Keratinocyte (primary cell): ENCODE data around the gene DNAJC11. TPM values are rescaled to one million over a fixed set of nuclear protein-coding genes. Genes with fewer than 3 reads are reported as not detected.
A peak's percentile ranks its signal among the peaks of the same experiment; 100 is the strongest.

Experiments
- DNase-seq: peaks from one replicate; pipeline ENCODE4 v3.0.0-alpha.2; 2011; ENCODE audit warnings: low read depth, missing footprints, low spot score
- FAIRE-seq: peaks from 2 replicates; lab custom pipeline; 2011; peaks lifted over from hg19 to GRCh38; lab: Jason Lieb, UNC
- H2AFZ ChIP-seq: 2 replicates; pipeline ENCODE4 v1.6.0; 2012; ENCODE audit warnings: low read length, control low read depth, inconsistent platforms; ENCODE audit not compliant: control insufficient read depth
- H3K27ac ChIP-seq: 2 replicates; pipeline ENCODE4 v1.5.1; 2011; ENCODE audit warnings: low read length; ENCODE audit not compliant: control insufficient read depth, insufficient read depth
- H3K27me3 ChIP-seq: 3 replicates; pipeline ENCODE4 v1.6.0; 2011; ENCODE audit warnings: low read length; ENCODE audit not compliant: control insufficient read depth, insufficient read depth; ENCODE audit errors: extremely low read depth
- H3K36me3 ChIP-seq, 2 experiments: 2 replicates in 1 of 2; 3 replicates in 1 of 2; pipeline ENCODE4 v1.5.1; 2011; ENCODE audit warnings: low read length in 2 of 2, mild to moderate bottlenecking in 1 of 2; ENCODE audit not compliant: control insufficient read depth in 2 of 2, insufficient read depth in 2 of 2; ENCODE audit errors: extremely low read depth in 1 of 2
- H3K4me1 ChIP-seq: 3 replicates; pipeline ENCODE4 v1.5.1; 2011; ENCODE audit warnings: low read length; ENCODE audit not compliant: control insufficient read depth, insufficient read depth; ENCODE audit errors: extremely low read depth
- H3K4me2 ChIP-seq: 3 replicates; pipeline ENCODE4 v1.6.0; 2011; ENCODE audit warnings: low read depth, low read length; ENCODE audit not compliant: control insufficient read depth, insufficient read depth; ENCODE audit errors: extremely low read depth
- H3K4me3 ChIP-seq, 3 experiments: fragments of 200-600 bp in 1 of 3; sonication (generic) in 1 of 3; 2 replicates in 2 of 3; 3 replicates in 1 of 3; pipeline ENCODE4 v1.5.1; 2011 to 2016; ENCODE audit warnings: low read length in 3 of 3, mild to moderate bottlenecking in 3 of 3, control low read depth in 2 of 3, inconsistent platforms in 1 of 3, low read depth in 1 of 3, mixed read lengths in 1 of 3, mixed run types in 1 of 3, moderate library complexity in 1 of 3; ENCODE audit not compliant: control insufficient read depth in 2 of 3, insufficient read depth in 2 of 3; ENCODE audit errors: extremely low read depth in 1 of 3
- H3K79me2 ChIP-seq: 2 replicates; pipeline ENCODE4 v1.6.0; 2012; ENCODE audit warnings: low read length; ENCODE audit not compliant: control insufficient read depth, insufficient read depth
- H3K9ac ChIP-seq: 3 replicates; pipeline ENCODE4 v1.6.0; 2011; ENCODE audit warnings: low read length; ENCODE audit not compliant: control insufficient read depth, insufficient read depth; ENCODE audit errors: extremely low read depth
- H3K9me1 ChIP-seq: 3 replicates; pipeline ENCODE4 v1.6.0; 2011; ENCODE audit warnings: low read length; ENCODE audit not compliant: control insufficient read depth, insufficient read depth; ENCODE audit errors: extremely low read depth
- H3K9me3 ChIP-seq: 2 replicates; pipeline ENCODE4 v1.5.1; 2012; ENCODE audit warnings: low read depth, low read length; ENCODE audit not compliant: control insufficient read depth
- H4K20me1 ChIP-seq: 3 replicates; pipeline ENCODE4 v1.6.0; 2011; ENCODE audit warnings: low read length; ENCODE audit not compliant: control insufficient read depth, insufficient read depth; ENCODE audit errors: extremely low read depth
- EZH2 ChIP-seq: IDR thresholded peaks from one replicate; pipeline ENCODE4 v1.6.1; 2012; ENCODE audit warnings: inconsistent platforms, mild to moderate bottlenecking, low read length, moderate library complexity
- dilution Hi-C: fragments of 300-500 bp; cut with MboI; formaldehyde crosslinking; loops from one replicate; pipeline ENCODE4 v1.7.0; 2020; ENCODE audit warnings: low sequenced_read_pairs; ENCODE audit not compliant: extremely low pct_ligation_motif_present
- polyA plus RNA-seq, 5 experiments: library from polyadenylated mRNA; depleted of rRNA in 3 of 5; stranded (reverse) in 3 of 5; stranded (forward) in 1 of 5; unstranded in 1 of 5; fragments of >200 nt; gene quantifications; 1 replicate in 1 of 5; 2 replicates in 3 of 5; 3 replicates in 1 of 5; pipeline versions ENCODE4 v1.2.1 to v1.2.3, GENCODE V29; 2011 to 2012; ENCODE audit warnings: missing spikeins in 2 of 5, low read depth in 1 of 5, low replicate concordance in 1 of 5
- TF ChIP-seq, protein P1 (sequence below), 3 experiments: IDR thresholded peaks in 1 of 3; conservative IDR thresholded peaks in 1 of 3; optimal IDR thresholded peaks in 1 of 3; 2 replicates in 2 of 3; 3 replicates in 1 of 3; pipeline versions ENCODE3 to v1.5.1; 2011; ENCODE audit warnings: low read length in 3 of 3, mild to moderate bottlenecking in 3 of 3, moderate library complexity in 2 of 3, control low read depth in 1 of 3, inconsistent platforms in 1 of 3; ENCODE audit not compliant: insufficient read depth in 2 of 3; ENCODE audit errors: extremely low read depth in 1 of 3

Gene DNAJC11
- polyA plus RNA-seq, 1 donor (not counting 4 experiments of a cell fraction or from before 2014, with no cell fraction given) = 40.8 TPM

DNA sequence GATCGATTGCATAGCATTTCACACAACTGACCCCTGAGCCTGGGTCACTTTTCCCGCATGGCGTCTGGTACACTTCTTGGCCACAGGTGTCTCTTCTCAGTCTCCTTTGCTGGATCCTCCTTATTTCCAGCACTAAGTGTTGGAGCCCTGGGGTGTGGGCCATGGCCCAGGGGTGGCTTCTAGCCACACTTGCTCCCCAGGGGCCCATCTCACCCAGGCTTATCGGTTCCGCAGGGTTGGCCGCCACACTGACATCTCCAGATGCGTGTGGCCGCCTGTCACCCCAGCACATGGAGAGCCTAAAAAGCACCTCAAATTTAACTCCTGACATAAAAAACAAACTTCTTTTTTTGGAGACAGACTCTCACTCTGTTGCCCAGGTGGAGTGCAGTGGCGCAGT, 74.6 kb downstream of the DNAJC11 start:
- no peaks in the 10 kb centered on the region for H4K20me1 ChIP-seq

DNA sequence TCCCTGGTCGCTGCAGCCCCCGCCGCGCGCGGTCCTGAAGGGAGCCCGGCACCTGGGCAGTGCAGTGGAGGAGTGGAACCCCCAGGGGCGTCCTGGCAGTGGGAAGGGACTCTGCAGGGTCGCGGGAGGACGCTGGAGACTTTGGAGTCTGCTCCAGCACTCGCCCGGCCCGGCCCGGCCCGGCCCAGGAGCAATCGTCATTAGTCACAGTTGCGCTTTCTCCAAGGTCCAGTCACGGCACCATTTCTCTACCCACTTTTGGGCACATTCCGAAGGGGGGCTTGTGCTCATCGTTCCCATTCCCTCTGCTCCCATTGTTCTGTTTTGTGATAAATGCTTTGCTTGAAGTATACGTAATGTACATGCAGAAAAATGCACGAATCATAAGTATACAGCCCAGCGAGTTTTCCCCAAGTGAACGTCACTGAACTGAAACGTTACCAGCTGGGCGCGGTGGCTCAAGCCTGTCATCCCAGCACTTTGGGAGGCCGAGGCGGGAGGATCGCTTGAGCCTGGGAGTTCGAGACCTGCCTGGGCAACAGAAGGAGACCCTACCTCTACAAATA, 75.9 kb downstream of the DNAJC11 start:
- DNase-seq = no peak
- TF ChIP-seq, protein P1, sequence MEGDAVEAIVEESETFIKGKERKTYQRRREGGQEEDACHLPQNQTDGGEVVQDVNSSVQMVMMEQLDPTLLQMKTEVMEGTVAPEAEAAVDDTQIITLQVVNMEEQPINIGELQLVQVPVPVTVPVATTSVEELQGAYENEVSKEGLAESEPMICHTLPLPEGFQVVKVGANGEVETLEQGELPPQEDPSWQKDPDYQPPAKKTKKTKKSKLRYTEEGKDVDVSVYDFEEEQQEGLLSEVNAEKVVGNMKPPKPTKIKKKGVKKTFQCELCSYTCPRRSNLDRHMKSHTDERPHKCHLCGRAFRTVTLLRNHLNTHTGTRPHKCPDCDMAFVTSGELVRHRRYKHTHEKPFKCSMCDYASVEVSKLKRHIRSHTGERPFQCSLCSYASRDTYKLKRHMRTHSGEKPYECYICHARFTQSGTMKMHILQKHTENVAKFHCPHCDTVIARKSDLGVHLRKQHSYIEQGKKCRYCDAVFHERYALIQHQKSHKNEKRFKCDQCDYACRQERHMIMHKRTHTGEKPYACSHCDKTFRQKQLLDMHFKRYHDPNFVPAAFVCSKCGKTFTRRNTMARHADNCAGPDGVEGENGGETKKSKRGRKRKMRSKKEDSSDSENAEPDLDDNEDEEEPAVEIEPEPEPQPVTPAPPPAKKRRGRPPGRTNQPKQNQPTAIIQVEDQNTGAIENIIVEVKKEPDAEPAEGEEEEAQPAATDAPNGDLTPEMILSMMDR (optimal IDR thresholded peaks at IDR 0.05 in 1 of 3, IDR thresholded peaks at IDR 0.05 in 1 of 3, conservative IDR thresholded peaks at IDR 0.05 in 1 of 3; ENCODE audit: extremely low read depth in 1 of 3, insufficient read depth in 2 of 3, low read length in 3 of 3) = no peak
- no peak for TF ChIP-seq EZH2
- H3K4me3 ChIP-seq = peak overlapping the region; percentile 66 to 91 (median 88)
- peaks cover 11% of the 10 kb centered on the region for H3K4me1 ChIP-seq
- peaks cover 2% of the 10 kb centered on the region for H4K20me1 ChIP-seq
- H3K27ac ChIP-seq = peak overlapping the region; percentile 67
- H3K79me2 ChIP-seq = peaks cover 31% of the 10 kb centered on the region
- H3K9me1 ChIP-seq = no peaks in the 10 kb centered on the region
- peak overlapping the region; percentile 80 for H3K9ac ChIP-seq
- H3K36me3 ChIP-seq = peaks cover 18 to 21% of the 10 kb centered on the region in 2 experiments
- FAIRE-seq = no peak
- H3K4me2 ChIP-seq = peak overlapping the region; percentile 82
- dilution Hi-C loops = no loop called here
- no peaks in the 10 kb centered on the region for H3K9me3 ChIP-seq
- H2AFZ ChIP-seq = peak overlapping the region; percentile 74
- no peaks in the 10 kb centered on the region for H3K27me3 ChIP-seq

More for the DNA sequence above, 74.6 kb downstream of the DNAJC11 start:
- no peak for FAIRE-seq
- Histone ChIP-seq H2AFZ (no peak overlapping the region), H3K79me2 (peaks cover 27% of the 10 kb centered on the region), H3K27ac (no peak overlapping the region), H3K9me1 (no peaks in the 10 kb centered on the region), H3K36me3 (peaks cover 12 to 17% of the 10 kb centered on the region in 2 experiments), H3K27me3 (no peaks in the 10 kb centered on the region), H3K9me3 (no peaks in the 10 kb centered on the region), H3K4me2 (no peak overlapping the region), H3K4me1 (peaks cover 11% of the 10 kb centered on the region), H3K4me3 (no peak overlapping the region), H3K9ac (no peak overlapping the region)
- TF ChIP-seq, protein P1 (optimal IDR thresholded peaks at IDR 0.05 in 1 of 3, IDR thresholded peaks at IDR 0.05 in 1 of 3, conservative IDR thresholded peaks at IDR 0.05 in 1 of 3; ENCODE audit: extremely low read depth in 1 of 3, insufficient read depth in 2 of 3, low read length in 3 of 3) = no peak
- TF ChIP-seq EZH2 = no peak
- DNase-seq = no peak
- dilution Hi-C loops = no loop called here
